Stimulated activated CD4-positive, alpha-beta T cell treated with anti-CD3 and anti-CD28 coated beads, Interleukin-4, amount 100 ng/mL, for 1 hour (primary cell): ENCODE results near the gene KLHDC7A.

Experiments
- DNase-seq: peaks from one replicate; pipeline ENCODE4 v3.0.0-alpha.2; 2020

KLHDC7A gene

DNA sequence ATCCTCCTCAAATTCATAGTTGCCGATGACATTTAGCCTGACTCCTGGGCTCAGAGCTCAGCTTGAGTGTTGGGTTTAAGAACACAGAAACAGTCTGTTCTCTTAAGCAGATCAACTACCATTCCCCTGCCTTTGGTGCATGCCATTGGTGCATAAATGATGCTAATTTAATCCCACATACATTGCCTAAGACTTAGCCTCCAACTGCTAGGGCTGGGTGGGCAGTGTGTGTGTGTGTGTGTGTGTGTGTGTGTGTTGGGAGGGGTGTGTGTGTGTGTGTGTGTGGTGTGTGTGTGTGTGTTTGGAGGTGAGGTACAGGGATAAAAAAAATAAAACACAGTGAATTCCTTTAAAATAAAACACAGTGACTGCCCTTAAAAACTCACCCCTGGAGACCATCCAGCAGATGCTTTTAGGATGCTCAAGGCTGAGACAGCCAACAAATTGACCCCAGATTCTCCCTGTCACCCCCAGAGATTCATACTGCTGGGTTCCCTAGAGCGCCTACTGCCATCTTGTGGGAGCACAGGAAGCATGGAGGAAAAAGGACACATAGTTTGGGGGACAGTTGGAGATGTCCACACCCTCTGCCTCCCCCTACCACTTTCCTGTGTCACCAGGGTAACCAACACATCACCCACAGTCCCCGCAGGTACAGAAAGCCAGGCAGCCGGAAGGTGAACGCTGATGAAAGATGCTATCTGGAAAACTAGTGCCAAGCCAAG lies 30.6 kb downstream of the KLHDC7A start:
- no peak for DNase-seq

DNA sequence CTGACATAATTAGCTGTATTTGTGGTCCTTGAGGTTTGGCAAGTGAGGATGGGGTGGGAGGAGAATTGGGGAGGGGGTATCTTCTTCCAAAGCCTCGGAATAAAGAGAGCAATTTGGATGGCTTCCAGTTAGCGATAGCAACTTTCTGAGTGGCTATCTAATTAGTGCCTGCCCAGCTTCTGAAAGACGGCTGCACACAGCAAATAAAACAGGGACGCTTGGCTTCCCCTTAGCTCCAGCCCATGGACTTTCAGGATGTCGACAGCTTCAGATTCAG lies 31.1 kb downstream of the KLHDC7A start:
- DNase-seq = no peak

DNA sequence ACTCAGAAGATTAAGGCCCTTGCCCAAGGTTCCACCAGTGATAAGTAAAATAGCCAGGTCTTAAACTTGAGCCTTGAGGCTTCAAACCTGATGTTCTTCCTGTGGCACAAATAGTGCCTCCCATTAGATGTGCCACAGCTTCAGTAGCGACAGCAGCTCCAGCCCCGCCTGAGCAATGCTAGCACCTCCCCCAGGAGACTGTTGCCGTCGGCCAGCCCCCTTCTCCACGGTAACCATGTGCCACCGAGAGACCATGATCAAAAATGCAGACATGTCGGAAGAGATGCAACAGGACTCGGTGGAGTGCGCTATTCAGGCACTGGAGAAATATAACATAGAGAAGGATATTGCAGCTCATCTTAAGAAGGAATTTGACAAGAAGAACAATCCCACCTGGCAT lies 32.2 kb downstream of the KLHDC7A start:
- no peak for DNase-seq

DNA sequence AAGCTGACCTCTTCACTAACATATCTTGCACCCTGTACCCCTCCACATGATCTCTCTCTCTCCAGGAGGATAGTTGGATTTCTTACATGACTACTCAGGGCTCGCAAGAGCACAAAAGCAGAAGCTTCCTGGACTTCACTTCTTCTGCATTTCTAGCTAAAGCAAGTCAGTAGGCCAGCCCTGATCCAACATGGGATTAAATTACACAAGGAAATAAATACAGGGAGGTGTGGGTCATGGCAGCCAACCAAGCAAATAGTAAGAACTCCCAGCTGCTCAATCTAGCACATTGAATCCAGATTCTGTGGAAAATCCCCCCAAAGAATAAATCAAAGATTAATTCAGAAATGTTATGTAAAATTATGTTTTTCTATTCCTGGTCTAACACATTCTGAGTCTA lies 33.3 kb downstream of the KLHDC7A start:
- DNase-seq = no peak

DNA sequence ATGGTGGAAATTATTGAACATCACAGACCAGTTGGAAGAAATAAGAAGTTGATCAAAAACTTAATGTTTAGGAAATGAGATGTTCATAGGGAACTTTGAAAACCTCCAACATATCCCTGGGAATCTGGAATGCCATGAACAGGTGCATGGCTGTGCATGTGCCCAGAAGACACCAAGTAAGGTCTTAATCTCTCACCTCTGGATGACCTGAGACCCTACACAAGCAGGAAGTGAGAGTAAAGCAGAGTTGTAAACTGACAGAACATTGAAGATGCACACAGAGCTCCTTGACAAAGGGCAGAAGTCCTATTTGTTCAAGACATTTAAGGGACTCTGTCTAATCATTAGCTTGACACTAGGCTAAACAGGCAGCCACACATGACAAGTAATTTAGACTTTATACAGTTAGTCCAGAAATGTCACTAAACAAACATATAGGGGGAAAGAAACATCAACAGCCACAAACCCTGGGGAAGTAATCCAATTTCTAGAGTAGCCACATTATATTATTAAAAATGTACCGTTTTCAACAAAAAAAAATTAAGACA lies 34.5 kb downstream of the KLHDC7A start:
- DNase-seq = no peak

GRCh38 chr1:18516473-18516872 lies 35.7 kb downstream of the KLHDC7A start:
- DNase-seq = no peak

GRCh38 chr1:18526436-18527275 lies 45.9 kb downstream of the KLHDC7A start:
- DNase-seq = no peak

DNA sequence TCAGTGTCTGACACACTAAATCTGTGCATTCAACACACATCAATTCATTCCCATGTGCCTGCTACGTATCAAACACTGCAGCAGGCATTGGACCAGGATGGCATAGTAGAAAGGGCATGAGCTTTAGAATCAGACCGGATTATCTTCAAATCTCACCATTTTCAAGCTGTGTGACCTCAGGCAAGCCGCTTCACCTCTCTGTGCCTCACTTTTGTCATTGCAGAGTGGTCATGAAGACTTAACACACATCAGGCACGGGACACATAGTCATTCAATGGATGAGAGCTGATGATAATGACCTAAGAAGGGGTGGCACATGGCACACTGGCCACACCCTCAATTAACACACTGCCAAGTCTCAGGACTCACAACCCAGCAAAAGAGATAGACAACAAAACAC lies 46.8 kb downstream of the KLHDC7A start:
- no peak for DNase-seq

DNA sequence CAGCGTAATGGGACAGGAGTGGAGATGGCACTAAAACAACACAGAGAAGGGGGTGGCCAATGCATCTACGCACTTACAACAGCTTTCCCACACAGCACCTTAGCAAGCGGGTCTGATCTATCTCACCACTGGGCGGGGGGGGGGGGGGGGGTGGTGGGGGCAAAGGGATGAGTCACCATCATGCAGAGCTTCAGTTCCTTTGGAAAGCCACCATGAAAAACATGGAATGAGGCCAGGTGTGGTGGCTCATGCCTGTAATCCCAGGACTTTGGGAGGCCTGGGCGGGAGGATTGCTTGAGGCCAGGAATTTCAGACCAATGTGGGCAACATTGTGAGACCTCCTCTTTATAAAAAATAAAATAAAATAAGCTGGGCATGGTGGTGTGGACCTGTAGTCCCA lies 47.2 kb downstream of the KLHDC7A start:
- no peak for DNase-seq

GRCh38 chr1:18528616-18529015 lies 47.9 kb downstream of the KLHDC7A start:
- no peak for DNase-seq

DNA sequence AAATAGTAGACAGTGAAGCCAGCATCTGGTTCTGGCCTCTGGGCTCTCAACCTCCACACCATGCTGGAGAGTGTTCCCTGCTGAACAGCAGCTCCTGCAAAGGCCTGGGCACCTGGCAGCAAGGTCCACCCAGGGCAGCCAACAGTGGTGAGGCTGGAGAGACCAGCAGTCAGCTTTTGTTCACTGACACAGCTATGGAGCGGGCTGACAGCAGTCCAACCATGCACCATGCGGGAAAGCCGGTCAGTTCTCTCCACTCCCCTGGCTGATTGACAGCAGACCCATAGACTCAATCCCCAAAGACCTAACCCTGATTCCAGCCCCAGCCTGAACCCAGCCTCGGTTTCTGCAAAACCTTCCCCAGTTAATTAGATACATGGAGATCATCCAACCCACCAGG lies 49.0 kb downstream of the KLHDC7A start:
- DNase-seq = no peak

DNA sequence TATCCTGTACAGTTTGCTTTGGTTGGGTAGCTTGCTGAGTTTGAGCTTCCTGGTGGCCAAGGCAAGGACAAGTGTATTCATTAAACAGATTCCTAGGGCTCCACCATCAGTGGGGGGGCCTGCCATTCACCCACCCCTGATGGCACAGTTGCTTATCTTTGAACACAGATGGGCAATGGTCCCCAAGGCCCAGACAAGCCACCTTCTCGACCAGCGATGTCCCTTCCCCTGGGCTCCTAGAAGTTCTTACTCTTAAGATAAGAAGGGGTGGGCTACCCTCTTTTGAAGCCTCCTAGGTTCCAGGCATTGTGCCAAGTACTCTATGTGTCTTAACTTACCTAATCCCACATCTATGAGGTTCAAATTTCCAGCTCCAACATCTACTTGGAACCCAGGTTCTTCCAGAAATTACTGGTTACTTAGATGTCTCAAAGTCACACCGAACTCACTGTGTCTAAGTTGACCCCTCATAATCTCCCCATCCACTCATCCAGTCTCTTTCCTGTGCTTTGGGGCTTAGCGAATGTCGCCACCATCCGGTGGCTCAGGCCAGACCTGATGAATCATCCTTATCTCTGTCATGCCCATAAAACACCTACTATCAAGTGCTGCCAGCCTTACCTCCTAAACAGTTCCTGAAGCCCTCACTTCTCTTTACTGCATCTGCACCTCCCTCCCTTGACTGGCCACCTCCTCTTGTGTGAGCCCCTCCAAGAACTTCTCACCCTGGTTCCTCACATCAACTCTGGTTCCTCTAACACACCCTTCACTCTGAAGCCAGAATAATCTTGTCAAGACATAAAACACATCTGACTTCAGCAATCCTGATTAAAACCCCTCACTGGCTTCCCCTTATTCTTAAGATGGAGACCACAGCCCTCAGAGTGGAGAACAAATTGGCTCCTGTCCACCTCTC lies 50.1 kb downstream of the KLHDC7A start:
- DNase-seq = no peak

GRCh38 chr1:18531503-18531845 lies 50.7 kb downstream of the KLHDC7A start:
- DNase-seq = no peak

GRCh38 chr1:18532390-18533170 lies 51.9 kb downstream of the KLHDC7A start:
- DNase-seq = no peak

DNA sequence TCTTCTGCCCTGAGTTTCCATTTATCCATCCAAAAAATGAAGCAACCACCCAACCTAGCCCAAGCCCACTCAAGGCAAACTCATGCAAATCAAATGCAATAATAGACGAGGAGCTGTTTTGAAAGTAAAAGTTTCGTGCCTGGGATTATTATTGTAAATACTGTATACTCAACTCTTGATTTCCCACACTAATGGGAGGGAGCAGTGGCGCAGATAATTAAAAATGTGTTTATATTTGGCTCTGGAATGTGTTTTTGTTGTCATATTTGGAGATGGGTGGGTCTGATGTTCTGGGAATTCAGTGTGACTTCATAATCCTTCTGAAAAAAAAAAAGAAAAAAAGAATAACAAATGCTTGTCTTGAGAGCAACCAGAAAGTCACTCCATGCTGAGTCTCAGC lies 52.5 kb downstream of the KLHDC7A start:
- no peak for DNase-seq

DNA sequence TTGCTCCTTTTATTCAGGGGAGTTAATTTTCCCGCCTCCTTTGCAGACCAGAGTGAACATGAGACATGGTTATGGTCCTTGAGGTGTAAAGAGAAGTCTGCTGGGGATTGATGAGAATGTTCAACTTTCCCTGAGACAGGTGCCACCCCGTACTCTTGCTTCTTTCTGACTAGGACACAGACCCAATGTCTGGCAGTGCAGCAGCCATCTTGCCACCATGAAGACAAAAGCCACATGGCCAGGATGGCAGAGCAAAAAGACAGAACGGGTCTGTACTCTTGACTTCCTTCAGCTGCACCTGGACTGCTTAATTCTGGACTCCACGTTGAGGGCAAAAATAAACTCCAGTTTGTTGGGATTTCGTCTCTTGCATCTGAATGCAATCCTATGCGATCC lies 54.1 kb downstream of the KLHDC7A start:
- DNase-seq = no peak
